Measurements from ENCODE around the gene KRI1. TPM values are rescaled to one million over a fixed set of nuclear protein-coding genes. Genes with fewer than 3 reads are reported as not detected.

KRI1 gene
- total and polyA plus RNA-seq, 2 of the 8 experiments (the other 6 are each of a cell fraction or from before 2014, with no cell fraction given), result 14.2 to 45.2 TPM

GRCh38 chr19:10557603-10558197 is 8.1 kb downstream of the KRI1 start (continued):
- TF ChIP-seq, protein P1, sequence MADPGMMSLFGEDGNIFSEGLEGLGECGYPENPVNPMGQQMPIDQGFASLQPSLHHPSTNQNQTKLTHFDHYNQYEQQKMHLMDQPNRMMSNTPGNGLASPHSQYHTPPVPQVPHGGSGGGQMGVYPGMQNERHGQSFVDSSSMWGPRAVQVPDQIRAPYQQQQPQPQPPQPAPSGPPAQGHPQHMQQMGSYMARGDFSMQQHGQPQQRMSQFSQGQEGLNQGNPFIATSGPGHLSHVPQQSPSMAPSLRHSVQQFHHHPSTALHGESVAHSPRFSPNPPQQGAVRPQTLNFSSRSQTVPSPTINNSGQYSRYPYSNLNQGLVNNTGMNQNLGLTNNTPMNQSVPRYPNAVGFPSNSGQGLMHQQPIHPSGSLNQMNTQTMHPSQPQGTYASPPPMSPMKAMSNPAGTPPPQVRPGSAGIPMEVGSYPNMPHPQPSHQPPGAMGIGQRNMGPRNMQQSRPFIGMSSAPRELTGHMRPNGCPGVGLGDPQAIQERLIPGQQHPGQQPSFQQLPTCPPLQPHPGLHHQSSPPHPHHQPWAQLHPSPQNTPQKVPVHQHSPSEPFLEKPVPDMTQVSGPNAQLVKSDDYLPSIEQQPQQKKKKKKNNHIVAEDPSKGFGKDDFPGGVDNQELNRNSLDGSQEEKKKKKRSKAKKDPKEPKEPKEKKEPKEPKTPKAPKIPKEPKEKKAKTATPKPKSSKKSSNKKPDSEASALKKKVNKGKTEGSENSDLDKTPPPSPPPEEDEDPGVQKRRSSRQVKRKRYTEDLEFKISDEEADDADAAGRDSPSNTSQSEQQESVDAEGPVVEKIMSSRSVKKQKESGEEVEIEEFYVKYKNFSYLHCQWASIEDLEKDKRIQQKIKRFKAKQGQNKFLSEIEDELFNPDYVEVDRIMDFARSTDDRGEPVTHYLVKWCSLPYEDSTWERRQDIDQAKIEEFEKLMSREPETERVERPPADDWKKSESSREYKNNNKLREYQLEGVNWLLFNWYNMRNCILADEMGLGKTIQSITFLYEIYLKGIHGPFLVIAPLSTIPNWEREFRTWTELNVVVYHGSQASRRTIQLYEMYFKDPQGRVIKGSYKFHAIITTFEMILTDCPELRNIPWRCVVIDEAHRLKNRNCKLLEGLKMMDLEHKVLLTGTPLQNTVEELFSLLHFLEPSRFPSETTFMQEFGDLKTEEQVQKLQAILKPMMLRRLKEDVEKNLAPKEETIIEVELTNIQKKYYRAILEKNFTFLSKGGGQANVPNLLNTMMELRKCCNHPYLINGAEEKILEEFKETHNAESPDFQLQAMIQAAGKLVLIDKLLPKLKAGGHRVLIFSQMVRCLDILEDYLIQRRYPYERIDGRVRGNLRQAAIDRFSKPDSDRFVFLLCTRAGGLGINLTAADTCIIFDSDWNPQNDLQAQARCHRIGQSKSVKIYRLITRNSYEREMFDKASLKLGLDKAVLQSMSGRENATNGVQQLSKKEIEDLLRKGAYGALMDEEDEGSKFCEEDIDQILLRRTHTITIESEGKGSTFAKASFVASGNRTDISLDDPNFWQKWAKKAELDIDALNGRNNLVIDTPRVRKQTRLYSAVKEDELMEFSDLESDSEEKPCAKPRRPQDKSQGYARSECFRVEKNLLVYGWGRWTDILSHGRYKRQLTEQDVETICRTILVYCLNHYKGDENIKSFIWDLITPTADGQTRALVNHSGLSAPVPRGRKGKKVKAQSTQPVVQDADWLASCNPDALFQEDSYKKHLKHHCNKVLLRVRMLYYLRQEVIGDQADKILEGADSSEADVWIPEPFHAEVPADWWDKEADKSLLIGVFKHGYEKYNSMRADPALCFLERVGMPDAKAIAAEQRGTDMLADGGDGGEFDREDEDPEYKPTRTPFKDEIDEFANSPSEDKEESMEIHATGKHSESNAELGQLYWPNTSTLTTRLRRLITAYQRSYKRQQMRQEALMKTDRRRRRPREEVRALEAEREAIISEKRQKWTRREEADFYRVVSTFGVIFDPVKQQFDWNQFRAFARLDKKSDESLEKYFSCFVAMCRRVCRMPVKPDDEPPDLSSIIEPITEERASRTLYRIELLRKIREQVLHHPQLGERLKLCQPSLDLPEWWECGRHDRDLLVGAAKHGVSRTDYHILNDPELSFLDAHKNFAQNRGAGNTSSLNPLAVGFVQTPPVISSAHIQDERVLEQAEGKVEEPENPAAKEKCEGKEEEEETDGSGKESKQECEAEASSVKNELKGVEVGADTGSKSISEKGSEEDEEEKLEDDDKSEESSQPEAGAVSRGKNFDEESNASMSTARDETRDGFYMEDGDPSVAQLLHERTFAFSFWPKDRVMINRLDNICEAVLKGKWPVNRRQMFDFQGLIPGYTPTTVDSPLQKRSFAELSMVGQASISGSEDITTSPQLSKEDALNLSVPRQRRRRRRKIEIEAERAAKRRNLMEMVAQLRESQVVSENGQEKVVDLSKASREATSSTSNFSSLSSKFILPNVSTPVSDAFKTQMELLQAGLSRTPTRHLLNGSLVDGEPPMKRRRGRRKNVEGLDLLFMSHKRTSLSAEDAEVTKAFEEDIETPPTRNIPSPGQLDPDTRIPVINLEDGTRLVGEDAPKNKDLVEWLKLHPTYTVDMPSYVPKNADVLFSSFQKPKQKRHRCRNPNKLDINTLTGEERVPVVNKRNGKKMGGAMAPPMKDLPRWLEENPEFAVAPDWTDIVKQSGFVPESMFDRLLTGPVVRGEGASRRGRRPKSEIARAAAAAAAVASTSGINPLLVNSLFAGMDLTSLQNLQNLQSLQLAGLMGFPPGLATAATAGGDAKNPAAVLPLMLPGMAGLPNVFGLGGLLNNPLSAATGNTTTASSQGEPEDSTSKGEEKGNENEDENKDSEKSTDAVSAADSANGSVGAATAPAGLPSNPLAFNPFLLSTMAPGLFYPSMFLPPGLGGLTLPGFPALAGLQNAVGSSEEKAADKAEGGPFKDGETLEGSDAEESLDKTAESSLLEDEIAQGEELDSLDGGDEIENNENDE (IDR thresholded peaks at IDR 0.05; ENCODE audit: insufficient replicate concordance, low read length), result no peak
- TF ChIP-seq KDM5A (IDR thresholded peaks at IDR 0.05; ENCODE audit: low read length), result no peak
- no peak for TF ChIP-seq KDM4A (IDR thresholded peaks at IDR 0.05; ENCODE audit: low read depth, low read length, severe bottlenecking)
